ENCODE results near the gene ZDHHC23. TPM values are rescaled to one million over a fixed set of nuclear protein-coding genes. Genes with fewer than 3 reads are reported as not detected.

Gene ZDHHC23
- total RNA-seq, 1 donor from 2014 or later = 9.4 TPM

DNA sequence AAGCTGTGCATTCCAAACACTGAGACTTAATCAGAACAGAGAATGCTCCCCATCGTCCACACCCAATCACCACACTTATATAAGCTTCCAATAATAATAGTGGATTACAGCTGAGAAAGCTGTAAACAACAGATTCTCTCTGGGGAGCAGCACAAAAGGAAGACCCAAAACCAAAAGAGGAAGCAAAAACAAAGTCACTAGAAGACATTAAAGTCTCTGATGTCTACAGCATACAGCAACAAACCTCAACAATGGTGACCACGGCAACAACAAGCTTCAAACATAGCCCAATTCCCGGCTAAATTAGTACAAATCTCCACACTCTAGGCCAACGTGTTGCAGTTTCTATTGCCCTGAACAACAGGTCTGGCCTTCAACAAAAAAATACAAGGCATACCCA lies 37.7 kb downstream of the ZDHHC23 start:
- DNase-seq (ENCODE audit: low spot score in 2 of 2) = no peak
- no peak for FAIRE-seq

- no peak for FAIRE-seq
Observed at GRCh38 chr3:114005481-114005880, 57.7 kb downstream of the ZDHHC23 start.

GRCh38 chr3:114011059-114011797 lies 63.4 kb downstream of the ZDHHC23 start:
- FAIRE-seq (no peak), DNase-seq (ENCODE audit: low spot score in 2 of 2) (no peak)

More at GRCh38 chr3:114005481-114005880, 57.7 kb downstream of the ZDHHC23 start:
- DNase-seq (ENCODE audit: low spot score in 2 of 2) = no peak

Other genes with a start within 250 kb of the ZDHHC23 start
- 60.7 TPM for gene NAA50, start 201.8 kb upstream of the ZDHHC23 start, total RNA-seq
- gene ATP6V1A, start 201.0 kb upstream of the ZDHHC23 start, total RNA-seq = 257 TPM
- gene GRAMD1C, start 109.2 kb upstream of the ZDHHC23 start, total RNA-seq = 5.3 TPM
- 4.1 TPM for gene CCDC191, start 108.5 kb downstream of the ZDHHC23 start, total RNA-seq
- gene QTRT2, start 108.7 kb downstream of the ZDHHC23 start, total RNA-seq = 13.9 TPM
- 0.82 TPM for gene DRD3, start 231.0 kb downstream of the ZDHHC23 start, total RNA-seq